ENCODE results near the gene C11orf97.
A peak's percentile ranks its signal among the peaks of the same experiment; 100 is the strongest.
"Not testable (repeated sequence)": the region's sequence is repeated elsewhere in the genome, so short reads cannot be mapped to it uniquely, and the experiment has no call there.

C11orf97 gene

GRCh38 chr11:94525546-94526324 lies 13.5 kb downstream of the C11orf97 start:
- DNase-seq (ENCODE audit: low read depth in 3 of 3) = no peak

- DNase-seq (ENCODE audit: low read depth in 3 of 3) = no peak
Observed at GRCh38 chr11:94526645-94527438, 14.6 kb downstream of the C11orf97 start.

GRCh38 chr11:94528551-94528950 lies 16.3 kb downstream of the C11orf97 start:
- DNase-seq (ENCODE audit: low read depth in 3 of 3) = no peak

DNA sequence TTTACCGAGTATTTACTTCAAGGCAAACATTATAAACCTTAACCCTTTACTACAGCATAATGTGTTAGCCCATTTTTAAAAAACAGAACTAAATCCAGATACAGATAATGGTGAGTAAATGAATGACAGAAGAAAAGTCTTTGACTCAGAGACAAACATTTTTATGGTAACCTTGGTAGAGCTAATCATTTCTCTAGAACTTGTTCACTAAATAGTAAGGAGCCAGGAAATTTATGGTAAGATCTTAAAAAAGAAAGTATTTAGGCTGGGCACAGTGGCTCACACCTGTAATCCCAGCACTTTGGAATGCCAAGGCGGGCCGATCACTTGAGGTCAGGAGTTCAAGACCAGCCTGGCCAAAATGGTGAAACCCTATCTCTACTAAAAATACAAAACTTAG lies 19.9 kb downstream of the C11orf97 start:
- no peak for DNase-seq (ENCODE audit: low read depth in 3 of 3)

DNA sequence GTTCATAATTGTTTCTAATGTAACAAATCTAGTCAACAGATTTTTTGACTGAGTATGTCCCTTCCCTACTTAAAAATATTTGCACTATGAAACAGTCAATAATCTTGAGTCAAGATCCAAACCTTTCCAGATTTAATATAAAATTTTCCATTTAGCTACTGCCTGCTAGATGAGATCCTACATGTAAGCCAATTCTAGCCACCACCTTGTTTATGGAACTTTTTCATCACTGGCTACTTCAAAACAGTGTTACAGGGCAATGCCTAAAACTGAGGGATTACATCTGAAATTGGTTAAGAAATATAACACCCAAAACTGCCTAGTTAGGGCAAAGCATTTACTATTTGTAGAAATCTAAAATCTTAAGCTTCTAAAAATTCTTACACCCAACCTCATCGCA lies 20.9 kb downstream of the C11orf97 start:
- no peak for DNase-seq (ENCODE audit: low read depth in 3 of 3)

DNA sequence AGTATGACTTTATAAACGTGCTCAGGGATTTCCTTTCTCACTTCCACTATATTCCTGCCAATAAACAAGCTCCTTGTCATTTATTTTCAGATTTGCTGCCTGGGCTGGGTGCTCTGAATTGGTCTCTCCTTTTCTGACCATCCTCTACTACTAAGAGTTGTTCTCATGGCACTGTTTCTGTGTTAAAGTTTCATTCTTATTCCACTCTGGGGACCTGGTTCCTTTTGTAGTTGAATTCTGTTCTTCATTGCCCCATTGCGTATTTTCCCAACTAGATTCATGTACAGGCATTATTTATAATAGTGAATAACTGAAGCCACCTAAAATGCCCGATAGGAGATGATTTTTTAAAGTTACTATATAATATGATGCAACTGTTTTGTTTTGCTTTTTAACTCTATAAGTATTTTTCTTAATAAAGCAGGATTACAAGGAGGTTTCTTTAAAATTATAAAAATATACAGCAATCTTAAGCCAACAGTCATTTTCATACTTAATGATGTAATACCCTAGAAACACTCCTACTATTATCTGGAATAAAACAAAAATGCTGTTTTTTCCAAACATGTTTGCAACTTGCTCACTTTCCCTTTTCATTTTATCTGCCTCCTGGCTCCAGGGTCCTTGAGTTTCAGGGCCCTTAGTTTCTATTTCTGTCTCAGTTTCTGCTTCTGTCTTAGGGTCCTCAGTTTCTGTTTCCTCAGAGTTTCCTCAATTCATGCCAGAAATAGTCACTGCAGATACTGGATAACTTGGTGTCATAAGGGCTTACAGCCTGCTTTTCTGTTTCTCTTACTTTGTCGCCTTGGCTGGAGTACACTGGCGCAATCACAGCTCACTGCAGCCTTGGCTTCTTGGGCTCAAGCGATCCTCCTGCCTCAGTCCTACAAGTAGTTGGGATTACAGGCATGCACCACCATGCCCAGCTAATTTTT lies 21.7 kb downstream of the C11orf97 start:
- no peak for DNase-seq (ENCODE audit: low read depth in 3 of 3)

DNA sequence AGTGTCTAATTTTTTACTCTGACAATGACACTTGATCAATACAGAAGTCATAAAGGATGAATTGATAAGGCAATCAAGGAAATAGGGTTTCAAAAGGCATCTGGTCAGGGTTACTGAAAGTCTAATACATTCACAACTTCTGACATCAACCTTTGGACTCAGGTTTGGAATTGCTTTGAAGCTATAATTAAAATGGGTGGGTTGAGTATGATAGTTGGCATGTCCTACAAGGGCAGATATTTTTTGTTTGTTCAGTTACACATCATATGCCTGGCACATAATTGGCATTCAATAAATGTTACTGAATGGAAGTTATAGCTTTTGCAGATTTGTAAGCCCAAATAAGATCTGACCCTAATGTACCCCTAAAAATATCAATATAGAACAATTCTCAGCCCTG lies 24.1 kb downstream of the C11orf97 start:
- DNase-seq (ENCODE audit: low read depth in 3 of 3) = no peak

DNA sequence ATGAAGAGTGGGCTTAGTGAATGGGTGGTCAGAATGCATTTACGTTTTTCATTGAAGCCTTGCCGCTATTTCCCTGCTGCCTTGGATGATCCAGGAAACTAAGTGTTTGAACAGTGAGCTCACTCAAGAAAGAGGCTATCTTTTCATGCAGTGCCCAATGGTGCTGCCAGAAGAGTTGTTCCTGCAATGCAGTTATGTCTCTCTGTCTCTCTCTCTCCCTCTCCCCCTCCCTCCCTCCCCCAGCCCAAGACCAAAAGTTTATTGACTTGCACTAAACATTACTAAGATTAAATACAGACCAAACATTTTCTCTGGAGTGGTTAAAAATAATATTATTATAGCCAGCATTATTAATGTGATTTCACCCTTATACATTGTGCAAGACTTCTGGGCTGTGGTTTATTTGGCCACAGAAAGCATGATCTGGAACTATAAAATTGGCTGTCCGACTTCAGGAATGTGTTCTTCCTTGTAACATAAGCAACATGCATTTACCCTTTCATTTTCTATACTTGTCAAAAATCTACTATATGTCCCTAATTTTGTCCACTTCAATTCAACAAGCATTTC lies 24.9 kb downstream of the C11orf97 start:
- DNase-seq (ENCODE audit: low read depth in 3 of 3) = no peak

DNA sequence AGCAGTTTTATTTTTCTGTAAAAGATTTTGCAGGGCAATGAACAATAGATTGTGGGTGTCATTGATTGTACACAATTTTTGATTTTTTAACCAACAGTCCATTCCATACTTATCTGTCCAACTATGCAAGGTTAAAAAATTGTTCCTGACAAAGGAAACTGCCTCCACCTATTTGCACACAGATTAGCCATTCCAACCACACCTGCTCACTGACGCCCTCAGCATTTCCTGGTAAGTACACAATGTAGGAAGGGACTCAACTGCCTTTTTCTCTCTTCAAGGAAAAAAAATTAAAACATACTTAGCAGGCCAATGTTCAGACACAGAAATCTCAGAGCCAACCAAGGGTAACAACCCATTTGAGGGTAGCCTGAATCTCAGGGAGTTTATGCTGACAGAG lies 27.2 kb downstream of the C11orf97 start:
- no peak for DNase-seq (ENCODE audit: low read depth in 3 of 3)

GRCh38 chr11:94543695-94544645 lies 31.7 kb downstream of the C11orf97 start, which contains the start of gene FUT4:
Gene FUT4, plus strand, starts transcription at chr11:94543921. Its CDS starts 213 bp downstream, at chr11:94544134.
- peak; percentile 47 to 77 (median 52) for DNase-seq (ENCODE audit: low read depth in 3 of 3)

GRCh38 chr11:94544646-94545263 lies 32.5 kb downstream of the C11orf97 start:
- no peak for DNase-seq (ENCODE audit: low read depth in 3 of 3)

- no peak for DNase-seq (ENCODE audit: low read depth in 3 of 3)
Observed at GRCh38 chr11:94545264-94546161, 33.3 kb downstream of the C11orf97 start.

GRCh38 chr11:94546162-94546470 lies 33.9 kb downstream of the C11orf97 start:
- no peak for DNase-seq (ENCODE audit: low read depth in 3 of 3)

GRCh38 chr11:94546886-94547285 lies 34.6 kb downstream of the C11orf97 start:
- no peak for DNase-seq (ENCODE audit: low read depth in 3 of 3)

DNA sequence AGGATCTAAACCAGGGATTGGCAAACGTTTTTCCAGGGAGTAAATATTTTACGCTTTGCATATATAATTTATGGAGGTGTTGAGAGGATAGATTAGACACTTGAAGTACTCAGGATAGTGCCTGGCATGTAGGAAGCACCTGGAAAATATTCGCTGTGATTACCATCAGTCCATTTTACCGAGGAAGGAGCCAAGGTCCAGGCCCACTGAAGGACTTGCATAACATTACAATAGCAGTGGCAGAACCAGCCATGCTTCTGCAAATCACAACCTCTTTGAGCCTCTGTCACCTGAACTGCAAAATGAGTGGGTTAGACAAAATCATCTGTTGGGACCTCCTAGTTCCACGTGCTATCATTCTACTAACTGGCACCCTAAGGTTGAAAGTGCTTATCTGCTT lies 36.9 kb downstream of the C11orf97 start:
- DNase-seq (ENCODE audit: low read depth in 3 of 3) = no peak

DNA sequence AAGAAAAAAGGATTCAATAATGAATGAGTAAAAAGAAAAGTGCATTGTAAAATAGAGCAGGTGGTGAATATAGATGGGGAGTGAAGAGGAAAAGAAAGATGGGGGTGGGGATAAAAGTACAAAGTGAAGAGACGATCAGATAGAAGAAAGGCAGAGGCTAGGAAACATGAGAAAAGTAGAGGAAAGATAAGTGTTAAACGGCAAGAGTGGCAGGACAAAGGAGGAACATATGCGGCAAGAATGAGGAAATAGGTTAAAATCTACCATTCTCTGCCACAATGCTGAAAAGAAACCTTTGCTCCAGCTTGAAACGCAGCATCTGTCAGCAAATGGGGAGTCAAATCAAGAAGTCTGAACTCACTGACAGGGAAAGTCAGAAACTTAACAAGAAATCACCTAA lies 38.3 kb downstream of the C11orf97 start:
- no peak for DNase-seq (ENCODE audit: low read depth in 3 of 3)

DNA sequence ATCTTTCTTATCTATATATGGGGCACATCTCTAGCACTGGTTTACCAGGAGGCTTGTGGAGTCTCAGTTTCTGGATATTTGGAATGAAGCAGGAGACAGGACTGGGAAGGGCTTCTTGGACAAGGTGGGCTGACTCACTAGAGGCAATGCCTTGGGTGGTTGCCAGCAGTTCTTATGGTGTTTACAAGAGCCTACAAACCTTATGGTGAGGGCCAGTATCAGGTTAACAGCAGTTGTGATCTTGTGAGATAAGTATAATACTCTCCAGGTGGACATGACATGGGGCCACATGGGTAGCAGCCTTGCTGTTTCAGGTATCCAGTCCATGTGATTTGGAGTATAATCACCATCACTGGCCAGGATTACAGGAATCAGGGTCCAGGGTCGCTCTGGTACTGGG lies 41.7 kb downstream of the C11orf97 start:
- no peak for DNase-seq (ENCODE audit: low read depth in 3 of 3)

DNA sequence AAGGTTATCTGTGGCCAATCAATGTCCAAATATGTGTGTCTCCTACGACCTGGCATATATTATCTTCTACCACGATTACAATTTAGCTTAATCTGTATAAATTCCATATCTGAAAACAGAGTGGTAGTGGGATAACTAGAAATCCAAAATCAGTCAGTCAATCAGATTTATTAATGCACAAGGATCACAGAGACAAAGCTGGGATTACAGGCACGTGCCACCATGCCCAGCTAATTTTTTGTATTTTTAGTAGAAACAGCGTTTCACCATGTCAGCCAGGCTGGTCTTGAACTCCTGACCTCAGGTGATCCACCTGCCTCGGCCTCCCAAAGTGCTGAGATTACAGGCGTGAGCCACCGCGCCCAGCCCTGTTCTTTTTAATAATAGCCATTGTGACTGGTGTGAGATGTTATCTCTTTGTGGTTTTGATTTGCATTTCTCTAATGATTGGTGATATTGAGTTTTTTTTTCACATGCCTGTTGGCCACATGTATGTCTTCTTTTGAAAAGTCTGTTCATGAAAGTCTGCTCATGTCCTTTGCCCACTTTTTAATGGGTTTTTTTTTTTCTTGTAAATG lies 43.6 kb downstream of the C11orf97 start:
- DNase-seq (ENCODE audit: low read depth in 3 of 3) = not testable (repeated sequence)

- no peak for DNase-seq (ENCODE audit: low read depth in 3 of 3)
Observed at GRCh38 chr11:94557421-94557820, 45.2 kb downstream of the C11orf97 start.

All from stimulated activated CD4-positive, alpha-beta T cell treated with anti-CD3 and anti-CD28 coated beads, TNF-alpha, amount 100 ng/mL, for 24 hours (primary cell).